Epithelial cell of proximal tubule (primary cell): Measurements from ENCODE around the gene MAPK8IP1. TPM values are rescaled to one million over a fixed set of nuclear protein-coding genes. Genes with fewer than 3 reads are reported as not detected.
A peak's percentile ranks its signal among the peaks of the same experiment; 100 is the strongest.
"Not testable (repeated sequence)": the region's sequence is repeated elsewhere in the genome, so short reads cannot be mapped to it uniquely, and the experiment has no call there.

Experiments
- DNase-seq: peaks from one replicate; pipeline ENCODE4 v3.0.0-alpha.2; 2011; ENCODE audit warnings: low read depth
- H3K4me3 ChIP-seq: 2 replicates; pipeline ENCODE4 v1.5.1; 2011; ENCODE audit warnings: low read depth, mild to moderate bottlenecking, low read length
- total RNA-seq: library from RNA; depleted of rRNA; stranded (reverse); fragments of >200 nt; gene quantifications from 2 replicates; pipeline ENCODE4 v1.2.3, GENCODE V29; 2015
- TF ChIP-seq, protein P1 (sequence below): conservative IDR thresholded peaks from 2 replicates; pipeline ENCODE4 v1.5.1; 2012; ENCODE audit warnings: low read depth, mild to moderate bottlenecking, low read length

Gene MAPK8IP1
- total RNA-seq, 1 donor from 2014 or later: 10.1 TPM

DNA sequence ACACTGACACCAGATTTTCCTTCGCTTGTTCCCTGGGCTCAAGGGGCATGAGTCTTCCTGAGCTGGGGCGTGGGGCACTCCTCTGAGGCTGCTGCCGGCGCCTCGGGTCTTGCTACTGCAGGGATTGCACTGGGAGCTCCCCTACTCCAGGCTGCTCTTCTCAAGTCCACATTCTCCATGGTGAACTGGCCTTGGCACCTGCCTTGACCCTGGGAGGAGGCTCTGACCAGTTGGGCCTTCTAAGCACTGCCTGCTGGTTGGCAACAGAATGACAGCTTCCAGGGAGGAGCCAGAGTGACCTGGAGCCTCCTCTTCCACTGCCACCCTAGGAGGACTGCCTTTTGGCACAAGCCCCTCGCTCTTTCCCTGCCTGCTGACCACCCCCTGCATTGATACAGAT is 12.1 kb downstream of the MAPK8IP1 start:
- DNase-seq: no peak
- H3K4me3 ChIP-seq: no peak overlapping the region

DNA sequence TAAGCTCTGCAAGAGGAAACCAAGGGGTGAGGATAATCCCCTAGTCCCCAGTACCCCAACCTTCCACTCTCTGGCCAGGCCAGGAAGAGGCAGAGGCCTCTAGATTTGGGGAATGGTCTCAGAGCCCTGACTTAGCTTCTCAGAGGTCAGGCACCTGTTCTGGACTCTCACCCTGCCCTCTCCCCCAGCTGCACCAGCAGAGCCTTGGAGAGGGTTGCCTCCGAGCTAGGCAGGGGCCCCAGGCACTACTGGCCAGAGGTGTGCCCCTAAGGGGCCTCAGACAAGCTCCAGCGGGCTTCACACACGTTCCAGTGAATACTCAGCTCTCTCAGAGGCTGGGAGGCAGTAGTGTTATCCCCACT is 13.6 kb downstream of the MAPK8IP1 start:
- no peak overlapping the region for H3K4me3 ChIP-seq
- no peak for DNase-seq
- TF ChIP-seq, protein P1, sequence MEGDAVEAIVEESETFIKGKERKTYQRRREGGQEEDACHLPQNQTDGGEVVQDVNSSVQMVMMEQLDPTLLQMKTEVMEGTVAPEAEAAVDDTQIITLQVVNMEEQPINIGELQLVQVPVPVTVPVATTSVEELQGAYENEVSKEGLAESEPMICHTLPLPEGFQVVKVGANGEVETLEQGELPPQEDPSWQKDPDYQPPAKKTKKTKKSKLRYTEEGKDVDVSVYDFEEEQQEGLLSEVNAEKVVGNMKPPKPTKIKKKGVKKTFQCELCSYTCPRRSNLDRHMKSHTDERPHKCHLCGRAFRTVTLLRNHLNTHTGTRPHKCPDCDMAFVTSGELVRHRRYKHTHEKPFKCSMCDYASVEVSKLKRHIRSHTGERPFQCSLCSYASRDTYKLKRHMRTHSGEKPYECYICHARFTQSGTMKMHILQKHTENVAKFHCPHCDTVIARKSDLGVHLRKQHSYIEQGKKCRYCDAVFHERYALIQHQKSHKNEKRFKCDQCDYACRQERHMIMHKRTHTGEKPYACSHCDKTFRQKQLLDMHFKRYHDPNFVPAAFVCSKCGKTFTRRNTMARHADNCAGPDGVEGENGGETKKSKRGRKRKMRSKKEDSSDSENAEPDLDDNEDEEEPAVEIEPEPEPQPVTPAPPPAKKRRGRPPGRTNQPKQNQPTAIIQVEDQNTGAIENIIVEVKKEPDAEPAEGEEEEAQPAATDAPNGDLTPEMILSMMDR: no peak

More for the DNA sequence above, 12.1 kb downstream of the MAPK8IP1 start:
- TF ChIP-seq, protein P1: no peak

DNA sequence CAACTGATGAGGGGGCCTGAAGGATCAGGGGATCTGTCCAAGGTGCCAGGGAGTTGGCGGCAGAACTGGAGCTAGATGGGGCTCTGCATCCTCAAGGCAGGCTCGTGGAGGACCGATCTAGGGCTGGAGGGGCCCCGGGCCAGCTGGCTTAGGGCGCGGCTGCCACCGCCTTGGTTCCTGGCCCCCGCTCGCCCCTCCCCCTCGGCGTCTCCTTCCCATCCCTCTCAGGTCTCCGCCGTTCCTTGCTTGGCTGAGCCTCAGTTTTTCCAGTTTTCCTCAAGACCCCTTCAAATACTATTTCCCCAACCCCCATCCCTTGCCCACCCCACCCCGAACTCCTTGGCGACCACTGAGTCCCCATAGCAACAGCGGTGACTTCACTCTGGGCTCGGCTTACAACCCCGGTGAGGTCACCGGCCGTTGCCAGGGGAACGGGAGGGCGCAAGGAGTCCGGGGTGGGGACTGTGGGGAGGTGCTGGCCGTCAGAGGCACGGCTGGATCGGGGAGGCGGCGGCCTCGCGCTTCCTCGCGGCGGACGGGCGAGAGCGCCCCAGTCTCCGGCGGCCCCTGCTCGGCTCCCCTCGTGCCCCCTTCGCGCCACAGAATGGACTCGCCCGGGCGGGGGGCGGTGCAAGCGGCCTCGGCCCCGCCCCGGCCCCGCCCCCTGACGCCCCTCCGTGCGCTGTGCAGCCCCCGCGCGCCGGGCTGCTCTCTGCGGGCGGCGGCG is 14.2 kb downstream of the MAPK8IP1 start:
- TF ChIP-seq, protein P1: no peak
- DNase-seq: no peak
- peak overlapping the region; percentile 61 for H3K4me3 ChIP-seq

DNA sequence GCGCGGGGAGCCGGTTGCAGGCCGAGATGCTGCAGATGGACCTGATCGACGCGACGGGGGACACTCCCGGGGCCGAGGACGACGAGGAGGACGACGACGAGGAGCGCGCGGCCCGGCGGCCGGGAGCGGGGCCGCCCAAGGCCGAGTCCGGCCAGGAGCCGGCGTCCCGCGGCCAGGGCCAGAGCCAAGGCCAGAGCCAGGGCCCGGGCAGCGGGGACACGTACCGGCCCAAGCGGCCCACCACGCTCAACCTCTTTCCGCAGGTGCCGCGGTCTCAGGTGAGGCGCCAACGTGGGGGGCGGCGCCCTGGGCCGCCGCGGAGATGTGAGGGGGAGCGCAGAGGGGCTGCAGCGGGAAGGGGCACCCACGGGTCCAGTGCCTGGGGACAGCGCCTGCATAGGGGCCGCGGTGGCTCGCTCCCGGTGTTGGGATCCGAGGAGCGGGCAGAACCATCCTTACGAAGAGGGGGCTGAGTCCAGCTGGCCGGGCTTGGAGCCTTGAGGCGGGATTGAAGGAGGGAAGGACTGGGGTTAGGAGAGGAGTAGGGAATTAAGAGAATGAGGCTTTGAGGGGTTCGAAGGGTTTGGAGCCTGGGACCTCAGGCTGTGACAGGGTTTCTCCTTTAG is 14.8 kb downstream of the MAPK8IP1 start:
- H3K4me3 ChIP-seq: peak overlapping the region; percentile 61
- not testable (repeated sequence) for DNase-seq

DNA sequence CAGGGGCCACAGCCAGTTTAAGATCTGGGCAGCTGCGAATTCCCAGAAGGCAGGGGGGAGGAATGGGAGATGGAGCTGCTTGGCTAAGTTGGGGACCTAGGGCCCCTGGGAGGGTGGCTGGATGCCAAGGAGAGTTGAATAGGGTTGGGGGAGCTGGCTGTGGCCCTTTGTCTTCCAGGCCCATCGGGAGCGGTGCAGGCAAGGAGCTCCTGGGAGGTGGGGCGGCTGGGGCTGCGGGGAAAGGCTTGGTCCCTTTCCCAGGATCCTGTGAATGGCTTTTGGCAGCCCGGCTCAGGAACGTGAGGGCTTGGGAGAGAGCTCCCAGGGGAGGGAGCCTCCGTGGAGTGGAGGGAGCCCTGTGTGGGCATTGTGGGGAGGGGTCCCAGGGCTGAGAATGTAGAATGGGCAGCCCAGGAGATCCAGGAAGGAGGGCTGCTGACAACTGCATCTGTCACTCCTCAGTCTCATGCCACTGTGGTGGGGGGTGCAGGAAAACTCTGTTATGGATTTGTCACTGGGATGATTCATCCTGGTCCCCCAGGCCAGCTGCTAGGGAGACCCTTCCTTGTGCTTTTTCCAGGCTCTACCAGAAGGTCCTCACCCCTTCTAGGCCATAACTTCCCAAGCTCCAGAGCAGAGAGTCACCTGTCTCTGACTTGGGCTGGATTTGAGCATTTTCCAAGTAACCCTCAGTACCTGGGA is 15.6 kb downstream of the MAPK8IP1 start:
- TF ChIP-seq, protein P1: no peak
- H3K4me3 ChIP-seq: peak overlapping the region; percentile 61
- no peak for DNase-seq

DNA sequence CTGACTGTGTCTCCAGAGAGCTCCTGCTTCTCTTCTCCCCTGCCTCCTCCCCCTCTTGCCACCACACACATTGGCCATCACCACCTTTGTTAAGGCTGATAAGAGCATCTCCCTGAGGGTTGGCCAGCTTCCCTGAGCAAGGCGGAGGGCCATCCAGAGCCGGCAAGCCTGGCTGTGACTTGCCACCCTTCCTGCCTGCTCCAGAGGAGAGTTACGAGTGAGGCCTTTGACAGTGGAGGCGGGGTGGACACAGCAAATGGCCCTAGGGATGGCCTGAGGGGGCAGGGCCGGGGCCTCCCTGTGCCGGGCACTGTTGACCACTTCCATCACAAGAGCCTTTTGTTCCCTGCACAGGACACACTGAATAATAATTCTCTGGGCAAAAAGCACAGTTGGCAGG is 16.2 kb downstream of the MAPK8IP1 start:
- no peak overlapping the region for H3K4me3 ChIP-seq
- TF ChIP-seq, protein P1: no peak
- DNase-seq: no peak
